Endodermal cell (in vitro differentiated cells): ENCODE data around the gene CLEC16A. TPM values are rescaled to one million over a fixed set of nuclear protein-coding genes. Genes with fewer than 3 reads are reported as not detected.
A peak's percentile ranks its signal among the peaks of the same experiment; 100 is the strongest.

ENCODE experiments used
- DNase-seq: peaks from one replicate; pipeline ENCODE4 v3.0.0-alpha.2; 2017
- H3K27ac ChIP-seq: 2 replicates; pipeline ENCODE4 v1.5.1; 2013; ENCODE audit warnings: mild to moderate bottlenecking, low read depth, low read length, moderate library complexity
- H3K27me3 ChIP-seq: 2 replicates; pipeline ENCODE4 v1.6.1; 2013; ENCODE audit warnings: mild to moderate bottlenecking, low read length, moderate library complexity; ENCODE audit not compliant: insufficient read depth, control insufficient read depth, poor library complexity, severe bottlenecking
- H3K36me3 ChIP-seq: 2 replicates; pipeline ENCODE4 v1.7.0; 2013; ENCODE audit warnings: mild to moderate bottlenecking, low read length, moderate library complexity; ENCODE audit not compliant: control insufficient read depth, insufficient read depth
- H3K4me1 ChIP-seq: one replicate; pipeline ENCODE4 v1.7.0; 2013; ENCODE audit warnings: low read length; ENCODE audit not compliant: control insufficient read depth, insufficient read depth
- H3K4me3 ChIP-seq: 2 replicates; pipeline ENCODE4 v1.5.1; 2013; ENCODE audit warnings: mild to moderate bottlenecking, low read length, moderate library complexity
- H3K9ac ChIP-seq: 2 replicates; pipeline ENCODE4 v1.6.1; 2013; ENCODE audit warnings: mild to moderate bottlenecking, low read length, moderate library complexity; ENCODE audit not compliant: poor library complexity, severe bottlenecking; ENCODE audit errors: extremely low read depth
- H3K9me3 ChIP-seq: 2 replicates; pipeline ENCODE4 v1.6.1; 2013; ENCODE audit warnings: mild to moderate bottlenecking, low read length, moderate library complexity; ENCODE audit not compliant: control insufficient read depth
- H3K27ac Mint-ChIP-seq: 2 replicates; pipeline ENCODE4 v1.8.0; 2020; ENCODE audit warnings: mixed read lengths
- H3K27me3 Mint-ChIP-seq: 2 replicates; pipeline ENCODE4 v1.8.0; 2021; ENCODE audit warnings: mild to moderate bottlenecking, mixed read lengths; ENCODE audit not compliant: insufficient read depth
- H3K36me3 Mint-ChIP-seq: 2 replicates; pipeline ENCODE4 v1.8.0; 2020; ENCODE audit warnings: low read depth, mixed read lengths
- H3K4me1 Mint-ChIP-seq: 2 replicates; pipeline ENCODE4 v1.8.0; 2020; ENCODE audit warnings: mixed read lengths
- H3K4me3 Mint-ChIP-seq: 2 replicates; pipeline ENCODE4 v1.8.0; 2020; ENCODE audit warnings: mild to moderate bottlenecking, moderate library complexity, mixed read lengths
- H3K9me3 Mint-ChIP-seq: 2 replicates; pipeline ENCODE4 v1.8.0; 2020; ENCODE audit warnings: mild to moderate bottlenecking, mixed read lengths
- WGBS, 2 experiments: methylation state at CpG; one replicate each; pipeline versions ENCODE4 v1.1.5 to v1.1.7; 2013; ENCODE audit warnings: missing lambda C conversion rate in 2 of 2, mixed read lengths in 1 of 2; ENCODE audit not compliant: insufficient coverage in 1 of 2, insufficient read length in 1 of 2; 5-methylcytosine and 5-hydroxymethylcytosine counted together
- total RNA-seq, 2 donors: library from RNA; stranded (reverse); fragmentation: NEBNext Ultra II Directional in 1 of 2; extraction: Animal tissue kit (Norgen Biotek cat#: 25700) in 1 of 2; gene quantifications; 2 replicates in 1 of 2; 3 replicates in 1 of 2; pipeline ENCODE4 v1.2.1, GENCODE V29; 2021
- TF ChIP-seq, protein P1 (sequence below): fragments of 200-600 bp; sonication (generic); conservative IDR thresholded peaks from 2 replicates; pipeline ENCODE4 v1.5.0; 2021; ENCODE audit warnings: antibody characterized with exemption, mild to moderate bottlenecking

Gene CLEC16A
- total RNA-seq, 2 donors from 2014 or later, result 19.5 to 28.3 TPM

GRCh38 chr16:11147754-11148444 lies 203.5 kb downstream of the CLEC16A start:
- Mint-ChIP-seq H3K36me3 (peaks cover 10% of the 10 kb centered on the region), H3K27me3 (no peaks in the 10 kb centered on the region), H3K27ac (no peak overlapping the region), H3K4me1 (no peaks in the 10 kb centered on the region), H3K4me3 (no peak overlapping the region), H3K9me3 (peaks cover 3% of the 10 kb centered on the region)
- Histone ChIP-seq H3K27me3 (no peaks in the 10 kb centered on the region), H3K9me3 (no peaks in the 10 kb centered on the region), H3K27ac (no peak overlapping the region), H3K9ac (no peak overlapping the region), H3K36me3 (peaks cover 7% of the 10 kb centered on the region), H3K4me3 (no peak overlapping the region), H3K4me1 (no peaks in the 10 kb centered on the region)
- TF ChIP-seq, protein P1, sequence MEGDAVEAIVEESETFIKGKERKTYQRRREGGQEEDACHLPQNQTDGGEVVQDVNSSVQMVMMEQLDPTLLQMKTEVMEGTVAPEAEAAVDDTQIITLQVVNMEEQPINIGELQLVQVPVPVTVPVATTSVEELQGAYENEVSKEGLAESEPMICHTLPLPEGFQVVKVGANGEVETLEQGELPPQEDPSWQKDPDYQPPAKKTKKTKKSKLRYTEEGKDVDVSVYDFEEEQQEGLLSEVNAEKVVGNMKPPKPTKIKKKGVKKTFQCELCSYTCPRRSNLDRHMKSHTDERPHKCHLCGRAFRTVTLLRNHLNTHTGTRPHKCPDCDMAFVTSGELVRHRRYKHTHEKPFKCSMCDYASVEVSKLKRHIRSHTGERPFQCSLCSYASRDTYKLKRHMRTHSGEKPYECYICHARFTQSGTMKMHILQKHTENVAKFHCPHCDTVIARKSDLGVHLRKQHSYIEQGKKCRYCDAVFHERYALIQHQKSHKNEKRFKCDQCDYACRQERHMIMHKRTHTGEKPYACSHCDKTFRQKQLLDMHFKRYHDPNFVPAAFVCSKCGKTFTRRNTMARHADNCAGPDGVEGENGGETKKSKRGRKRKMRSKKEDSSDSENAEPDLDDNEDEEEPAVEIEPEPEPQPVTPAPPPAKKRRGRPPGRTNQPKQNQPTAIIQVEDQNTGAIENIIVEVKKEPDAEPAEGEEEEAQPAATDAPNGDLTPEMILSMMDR, result no peak
- DNase-seq, result no peak
- 87 to 97% methylated on average over 6 to 8 of the region's 8 CpGs for WGBS, 2 experiments

DNA sequence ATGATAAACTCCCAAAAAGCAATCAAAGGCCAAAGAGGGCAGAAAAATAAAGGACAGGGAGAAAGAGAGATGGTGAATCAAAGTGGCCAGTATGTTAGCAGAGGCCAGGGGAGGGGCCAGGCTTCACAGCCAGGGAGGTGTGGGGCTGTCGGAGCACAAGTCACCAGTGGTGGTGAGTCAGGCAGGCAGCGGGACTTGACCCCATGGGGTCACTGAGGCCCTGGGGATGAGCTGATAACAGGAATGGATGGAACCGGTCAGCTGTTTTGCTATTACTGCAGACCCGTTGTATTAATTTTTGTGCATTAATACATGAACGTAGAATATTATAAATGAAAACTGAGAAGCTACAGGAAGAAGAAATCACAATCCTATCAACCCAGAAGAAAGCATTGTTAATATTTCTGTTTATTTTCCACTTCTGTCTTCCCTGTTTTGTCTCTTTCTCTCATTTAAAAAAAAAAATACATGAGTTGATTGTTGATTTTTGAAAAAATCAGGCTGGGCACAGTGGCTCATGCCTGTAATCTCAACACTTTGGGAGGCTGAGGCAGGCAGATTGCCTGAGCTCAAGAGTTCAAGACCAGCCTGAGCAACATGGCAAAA lies 204.8 kb downstream of the CLEC16A start:
- Mint-ChIP-seq H3K27ac (no peak overlapping the region), H3K4me3 (no peak overlapping the region), H3K4me1 (no peaks in the 10 kb centered on the region), H3K36me3 (peaks cover 10% of the 10 kb centered on the region), H3K27me3 (no peaks in the 10 kb centered on the region), H3K9me3 (peaks cover 3% of the 10 kb centered on the region)
- H3K36me3 ChIP-seq, result peaks cover 7% of the 10 kb centered on the region
- H3K9ac ChIP-seq, result no peak overlapping the region
- no peak overlapping the region for H3K27ac ChIP-seq
- H3K27me3 ChIP-seq, result no peaks in the 10 kb centered on the region
- H3K4me1 ChIP-seq, result no peaks in the 10 kb centered on the region
- H3K4me3 ChIP-seq, result no peak overlapping the region
- peak; percentile 61 for DNase-seq
- no peaks in the 10 kb centered on the region for H3K9me3 ChIP-seq
- 78 to 86% methylated on average over 2 to 5 of the region's 5 CpGs for WGBS, 2 experiments
- TF ChIP-seq, protein P1, result no peak

DNA sequence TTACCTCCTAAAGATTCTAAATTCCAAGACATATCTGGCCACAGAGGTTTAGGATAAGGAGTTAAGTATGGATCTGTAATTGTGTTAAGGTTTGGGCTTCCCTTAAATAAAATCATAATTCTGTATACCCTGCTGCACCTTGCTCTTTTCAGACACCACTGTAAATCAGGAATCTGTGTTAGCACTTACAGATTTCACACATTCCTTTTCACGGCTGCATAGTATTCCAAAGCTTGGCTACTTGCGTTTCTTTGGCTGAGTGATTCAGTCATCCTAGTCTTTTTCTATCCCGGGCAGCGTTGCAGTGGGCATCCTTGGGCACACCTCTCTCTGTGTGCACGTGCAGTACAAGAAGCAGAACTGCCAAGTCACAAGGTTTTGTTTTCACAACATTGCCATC lies 205.8 kb downstream of the CLEC16A start:
- Histone ChIP-seq H3K4me1 (no peaks in the 10 kb centered on the region), H3K27ac (no peak overlapping the region), H3K36me3 (peaks cover 7% of the 10 kb centered on the region), H3K9ac (no peak overlapping the region), H3K4me3 (no peak overlapping the region), H3K27me3 (no peaks in the 10 kb centered on the region), H3K9me3 (no peaks in the 10 kb centered on the region)
- WGBS, 2 experiments, result 92 to 98% methylated on average over 5 of the region's 5 CpGs
- H3K9me3 Mint-ChIP-seq, result peaks cover 3% of the 10 kb centered on the region
- TF ChIP-seq, protein P1, result no peak
- H3K36me3 Mint-ChIP-seq, result peaks cover 10% of the 10 kb centered on the region
- H3K27me3 Mint-ChIP-seq, result no peaks in the 10 kb centered on the region
- no peak overlapping the region for H3K4me3 Mint-ChIP-seq
- DNase-seq, result no peak
- H3K4me1 Mint-ChIP-seq, result no peaks in the 10 kb centered on the region
- no peak overlapping the region for H3K27ac Mint-ChIP-seq
